GM19324 (cell line): Measurements from ENCODE around the gene HPS1.

ENCODE experiments used
- ATAC-seq: cut with Tn5 transposase; IDR thresholded peaks from one replicate; pipeline ENCODE4 v1.9.1; 2021; ENCODE audit warnings: mild to moderate bottlenecking, moderate library complexity; ENCODE audit not compliant: unreplicated experiment, low FRiP score

HPS1 gene

DNA sequence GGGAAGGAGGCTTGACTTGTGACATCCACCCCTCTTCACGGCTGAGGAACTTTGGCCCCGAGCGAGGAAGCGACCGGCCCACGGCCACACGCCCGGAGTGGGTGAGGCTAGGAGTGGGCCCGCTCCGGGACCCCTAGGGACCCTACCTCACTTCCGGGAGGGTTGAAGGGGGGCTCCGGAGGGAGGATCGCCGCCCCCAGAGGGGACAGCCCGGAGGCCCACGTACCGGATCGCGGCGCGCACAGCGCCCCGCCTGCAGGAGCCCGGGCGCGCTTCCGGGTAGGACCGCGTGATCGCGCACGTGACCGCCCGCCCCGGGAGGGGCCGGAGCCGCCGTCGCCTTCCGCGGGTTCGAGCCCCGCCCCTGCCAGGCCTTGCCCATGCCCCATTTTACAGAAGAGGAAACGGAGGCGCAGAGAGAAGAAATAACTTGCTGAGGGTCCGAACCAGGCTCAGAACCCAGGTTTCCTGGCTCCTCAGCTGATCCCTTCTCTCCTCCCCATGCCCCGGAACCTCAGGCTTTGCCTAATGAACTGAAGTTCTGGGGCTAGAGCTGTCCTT lies at the start of gene HPS1:
Gene HPS1, minus strand, starts transcription at position 275 of the 561 bp plus-strand sequence. CDS start 3,695 bp downstream, outside the sequence.
- ATAC-seq, result peak; percentile 94

- ATAC-seq, result no peak
These were observed 46.0 kb upstream of the HPS1 start for GRCh38 chr10:98492763-98493162.

- no peak for ATAC-seq
These were observed 43.1 kb upstream of the HPS1 start for GRCh38 chr10:98489561-98490481.

- ATAC-seq, result no peak
These were observed 42.1 kb upstream of the HPS1 start for GRCh38 chr10:98488669-98489430.

GRCh38 chr10:98487649-98488048 lies 40.9 kb upstream of the HPS1 start:
- ATAC-seq, result no peak

- ATAC-seq, result no peak
These were observed 39.7 kb upstream of the HPS1 start for GRCh38 chr10:98486421-98486820.

- ATAC-seq, result no peak
These were observed 39.2 kb upstream of the HPS1 start for GRCh38 chr10:98485959-98486358.

GRCh38 chr10:98483658-98484057 lies 36.9 kb upstream of the HPS1 start:
- ATAC-seq, result no peak

GRCh38 chr10:98482096-98482495 lies 35.4 kb upstream of the HPS1 start:
- no peak for ATAC-seq

DNA sequence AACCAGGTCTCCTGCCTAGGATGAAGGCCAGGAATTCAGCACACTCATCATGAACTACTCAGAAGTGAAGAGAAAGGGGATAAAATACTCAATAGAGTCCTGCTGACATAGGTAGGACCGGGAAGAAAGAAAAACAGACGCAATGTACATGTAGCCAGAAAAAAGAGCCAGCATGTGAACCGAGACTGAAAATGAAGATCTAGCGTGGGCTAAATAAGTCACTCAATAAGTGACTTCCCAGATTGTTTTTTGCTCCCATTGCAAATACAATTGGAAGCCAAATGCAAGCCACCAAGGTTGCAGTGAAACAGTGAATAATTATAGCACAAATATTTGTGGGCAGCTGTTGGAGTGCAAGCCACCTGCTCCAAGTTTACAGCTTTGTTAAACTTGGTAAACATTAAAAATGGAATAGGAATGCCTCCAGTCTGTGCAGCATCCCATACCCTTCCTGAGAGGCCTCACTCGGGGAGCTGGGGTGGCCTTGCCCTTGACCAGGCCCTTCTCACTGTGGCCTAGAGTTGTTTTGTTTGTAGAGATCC lies 34.7 kb upstream of the HPS1 start:
- no peak for ATAC-seq

DNA sequence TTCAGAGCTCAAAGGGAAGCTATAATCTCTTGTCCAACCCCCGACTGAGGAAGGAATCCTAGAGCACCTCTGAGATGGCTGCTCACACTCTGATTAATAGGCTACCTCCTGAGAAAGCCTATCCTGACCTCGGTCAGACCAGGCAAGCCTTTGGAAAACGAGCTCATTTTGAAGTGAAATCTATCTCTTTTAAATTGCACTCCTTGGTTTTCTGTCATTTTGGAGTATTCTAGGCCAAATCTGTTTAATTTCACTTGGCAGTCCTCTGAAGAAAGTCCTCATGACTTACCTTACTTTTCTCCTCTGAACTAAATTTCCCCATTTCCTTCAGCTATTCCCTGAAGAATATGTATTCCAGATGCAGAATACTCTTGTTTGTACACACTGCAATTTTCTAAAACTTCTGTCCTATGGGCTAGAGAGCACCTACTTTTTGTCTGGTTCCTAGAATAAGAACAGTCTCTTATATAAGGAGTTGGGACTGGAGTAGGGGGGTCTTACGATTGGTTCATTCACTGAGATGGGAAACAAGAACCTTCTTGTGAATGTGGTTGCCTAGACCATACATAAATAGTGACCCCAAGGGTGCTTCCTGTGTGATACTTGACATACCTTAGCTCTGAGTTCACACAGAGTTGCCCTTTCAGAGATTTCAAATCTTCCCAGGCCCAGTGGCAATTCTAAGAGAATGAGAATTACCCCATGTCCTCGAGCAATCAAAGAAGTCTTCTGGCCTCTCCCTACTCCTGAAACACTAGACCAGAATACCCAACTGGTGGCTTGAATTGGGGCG lies 31.9 kb upstream of the HPS1 start:
- ATAC-seq, result no peak

GRCh38 chr10:98477861-98478260 lies 31.1 kb upstream of the HPS1 start:
- no peak for ATAC-seq

- peak; percentile 42 for ATAC-seq
These were observed 27.9 kb upstream of the HPS1 start for GRCh38 chr10:98474628-98475027.

GRCh38 chr10:98472196-98472595 lies 25.5 kb upstream of the HPS1 start:
- no peak for ATAC-seq

DNA sequence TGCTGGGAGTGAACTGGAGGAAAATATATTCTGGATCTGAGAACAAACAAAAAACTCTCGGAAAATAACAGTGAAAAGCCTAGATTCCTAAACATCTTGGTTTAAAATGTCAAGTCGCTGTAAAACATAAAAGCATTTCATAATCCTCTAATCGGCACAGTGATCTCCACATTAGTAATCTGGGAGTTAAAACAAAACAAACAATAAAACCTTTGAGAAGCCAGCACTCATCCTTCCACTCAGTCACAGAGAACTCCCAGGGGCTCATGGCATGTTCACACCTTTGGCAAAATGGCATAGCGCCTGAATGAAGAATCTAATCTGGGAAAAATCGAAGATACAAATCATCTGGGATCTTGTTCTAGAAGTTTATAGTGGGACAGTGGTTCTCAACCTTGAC lies 24.1 kb upstream of the HPS1 start:
- no peak for ATAC-seq

GRCh38 chr10:98469001-98469931 lies 22.5 kb upstream of the HPS1 start:
- ATAC-seq, result no peak

DNA sequence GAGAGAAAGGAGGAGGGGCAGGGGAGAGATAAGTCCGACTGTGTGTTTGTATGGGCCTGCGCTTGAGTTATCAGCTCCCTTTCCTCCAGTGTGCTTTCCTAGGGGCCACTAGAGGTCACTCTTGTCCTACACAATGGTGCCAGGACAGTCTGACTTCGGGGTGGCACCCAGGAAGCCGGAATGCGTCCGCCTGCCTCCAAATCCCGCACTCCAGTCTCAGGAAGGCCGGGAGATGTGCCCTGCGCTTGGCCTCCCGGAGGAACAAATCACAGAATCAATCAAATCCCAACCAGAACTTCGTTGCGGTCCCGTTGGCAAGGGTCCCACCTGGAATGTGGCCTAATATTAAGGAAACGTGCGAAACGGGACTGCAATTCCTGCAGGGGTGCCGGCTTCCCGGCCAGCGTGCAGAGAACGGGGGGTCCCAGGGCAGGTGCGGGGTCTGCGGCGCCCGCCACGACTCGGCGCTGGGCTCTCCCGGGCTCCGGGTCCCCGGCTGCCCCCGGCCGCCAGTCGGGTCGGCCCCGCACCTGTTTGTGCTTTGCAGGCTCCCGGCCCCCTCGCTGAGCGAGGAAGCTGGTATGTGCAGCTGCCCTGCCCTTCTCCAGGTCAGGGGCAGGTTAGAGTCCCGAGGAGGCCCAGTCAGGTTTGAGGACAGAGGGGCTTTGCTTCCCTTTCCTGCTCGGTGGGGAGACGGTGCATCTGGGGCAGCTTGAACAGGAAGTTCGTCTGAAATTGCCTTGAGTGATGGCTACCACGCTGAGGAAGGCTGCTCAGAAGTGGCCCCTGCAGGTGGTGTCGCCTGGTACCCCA lies 21.0 kb upstream of the HPS1 start:
- ATAC-seq, result peak; percentile 86

GRCh38 chr10:98466861-98467505 lies 20.2 kb upstream of the HPS1 start:
- no peak for ATAC-seq
